GM10248 (cell line): ENCODE results near the gene CTNNBIP1.

ENCODE experiments used
- CTCF ChIA-PET: fragments of 300-600 bp; sonication (Branson Sonifier 250); formaldehyde crosslinking; extraction: SDS; loops from one replicate; lab custom pipeline; 2021; ENCODE audit warnings: antibody characterized with exemption; lab: Yijun Ruan, JAX
- POLR2A ChIA-PET: fragments of 350-650 bp; sonication (Branson Sonifier 250); formaldehyde crosslinking; extraction: SDS; loops from one replicate; lab custom pipeline; 2020; ENCODE audit warnings: antibody characterized with exemption; lab: Yijun Ruan, JAX
- DNase-seq: peaks from one replicate; pipeline ENCODE4 v3.0.0; 2012; ENCODE audit errors: extremely low spot score
- TF ChIP-seq, protein P1 (sequence below): IDR thresholded peaks from 2 replicates; pipeline ENCODE4 v1.5.1; 2012; ENCODE audit warnings: mild to moderate bottlenecking, low read depth; ENCODE audit errors: extremely low read depth, missing control alignments, control extremely low read depth

The CTNNBIP1 gene

DNA sequence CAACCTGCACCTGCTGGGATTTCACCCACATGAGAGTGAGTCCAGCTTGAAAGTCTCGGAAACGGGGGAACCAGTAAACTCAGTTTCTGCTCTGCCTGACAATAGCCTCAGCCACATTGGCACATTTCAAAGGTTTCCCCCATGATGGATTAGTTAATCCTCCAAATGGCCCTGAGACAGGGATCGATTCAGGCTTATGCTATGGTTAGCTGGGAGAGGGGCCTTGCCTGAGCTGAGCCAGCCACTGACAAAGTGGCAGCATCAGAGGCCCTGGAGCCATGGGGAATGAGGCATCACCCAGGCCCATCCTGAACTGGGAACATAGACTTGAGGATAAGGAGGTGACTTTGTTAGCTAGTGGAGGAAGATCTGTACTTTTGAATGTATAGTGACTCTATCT lies 83.5 kb downstream of the CTNNBIP1 start:
- POLR2A ChIA-PET: interaction anchor here (0.5 kb wide), 1 partner anchor 169 kb away, joined by 4 read pairs; no protein-coding TSS in a partner anchor
- DNase-seq: no peak
- CTCF ChIA-PET: interaction anchor here (1.2 to 1.6 kb wide), 5 partner anchors 20 to 124 kb away, joined by 3 to 4 read pairs (median 3); no protein-coding TSS in a partner anchor
- TF ChIP-seq, protein P1, sequence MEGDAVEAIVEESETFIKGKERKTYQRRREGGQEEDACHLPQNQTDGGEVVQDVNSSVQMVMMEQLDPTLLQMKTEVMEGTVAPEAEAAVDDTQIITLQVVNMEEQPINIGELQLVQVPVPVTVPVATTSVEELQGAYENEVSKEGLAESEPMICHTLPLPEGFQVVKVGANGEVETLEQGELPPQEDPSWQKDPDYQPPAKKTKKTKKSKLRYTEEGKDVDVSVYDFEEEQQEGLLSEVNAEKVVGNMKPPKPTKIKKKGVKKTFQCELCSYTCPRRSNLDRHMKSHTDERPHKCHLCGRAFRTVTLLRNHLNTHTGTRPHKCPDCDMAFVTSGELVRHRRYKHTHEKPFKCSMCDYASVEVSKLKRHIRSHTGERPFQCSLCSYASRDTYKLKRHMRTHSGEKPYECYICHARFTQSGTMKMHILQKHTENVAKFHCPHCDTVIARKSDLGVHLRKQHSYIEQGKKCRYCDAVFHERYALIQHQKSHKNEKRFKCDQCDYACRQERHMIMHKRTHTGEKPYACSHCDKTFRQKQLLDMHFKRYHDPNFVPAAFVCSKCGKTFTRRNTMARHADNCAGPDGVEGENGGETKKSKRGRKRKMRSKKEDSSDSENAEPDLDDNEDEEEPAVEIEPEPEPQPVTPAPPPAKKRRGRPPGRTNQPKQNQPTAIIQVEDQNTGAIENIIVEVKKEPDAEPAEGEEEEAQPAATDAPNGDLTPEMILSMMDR: no peak

DNA sequence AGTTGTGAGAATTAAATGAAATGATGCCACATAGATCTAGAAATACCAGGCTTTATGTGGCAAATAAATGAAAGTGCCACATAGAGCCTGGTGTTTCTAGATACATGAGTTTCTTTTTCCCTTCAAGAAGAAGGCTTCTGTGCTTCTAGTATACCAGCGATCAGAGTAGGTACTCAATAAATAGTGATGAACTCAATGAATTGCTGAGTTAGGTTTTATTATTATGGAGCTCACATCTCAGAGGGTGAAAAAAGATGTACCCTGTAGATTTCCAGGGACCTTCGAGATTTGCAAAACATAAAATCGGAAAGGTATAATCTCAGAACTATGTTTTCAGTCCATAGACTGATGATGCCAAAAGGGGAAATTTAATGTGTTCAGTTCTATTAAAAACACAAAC lies 84.0 kb downstream of the CTNNBIP1 start:
- CTCF ChIA-PET: interaction anchor here (1.2 to 1.6 kb wide), 5 partner anchors 21 to 125 kb away, joined by 3 to 4 read pairs (median 3); no protein-coding TSS in a partner anchor
- POLR2A ChIA-PET: interaction anchor here (0.5 kb wide), 1 partner anchor 168 kb away, joined by 4 read pairs; no protein-coding TSS in a partner anchor
- TF ChIP-seq, protein P1: no peak
- DNase-seq: no peak

DNA sequence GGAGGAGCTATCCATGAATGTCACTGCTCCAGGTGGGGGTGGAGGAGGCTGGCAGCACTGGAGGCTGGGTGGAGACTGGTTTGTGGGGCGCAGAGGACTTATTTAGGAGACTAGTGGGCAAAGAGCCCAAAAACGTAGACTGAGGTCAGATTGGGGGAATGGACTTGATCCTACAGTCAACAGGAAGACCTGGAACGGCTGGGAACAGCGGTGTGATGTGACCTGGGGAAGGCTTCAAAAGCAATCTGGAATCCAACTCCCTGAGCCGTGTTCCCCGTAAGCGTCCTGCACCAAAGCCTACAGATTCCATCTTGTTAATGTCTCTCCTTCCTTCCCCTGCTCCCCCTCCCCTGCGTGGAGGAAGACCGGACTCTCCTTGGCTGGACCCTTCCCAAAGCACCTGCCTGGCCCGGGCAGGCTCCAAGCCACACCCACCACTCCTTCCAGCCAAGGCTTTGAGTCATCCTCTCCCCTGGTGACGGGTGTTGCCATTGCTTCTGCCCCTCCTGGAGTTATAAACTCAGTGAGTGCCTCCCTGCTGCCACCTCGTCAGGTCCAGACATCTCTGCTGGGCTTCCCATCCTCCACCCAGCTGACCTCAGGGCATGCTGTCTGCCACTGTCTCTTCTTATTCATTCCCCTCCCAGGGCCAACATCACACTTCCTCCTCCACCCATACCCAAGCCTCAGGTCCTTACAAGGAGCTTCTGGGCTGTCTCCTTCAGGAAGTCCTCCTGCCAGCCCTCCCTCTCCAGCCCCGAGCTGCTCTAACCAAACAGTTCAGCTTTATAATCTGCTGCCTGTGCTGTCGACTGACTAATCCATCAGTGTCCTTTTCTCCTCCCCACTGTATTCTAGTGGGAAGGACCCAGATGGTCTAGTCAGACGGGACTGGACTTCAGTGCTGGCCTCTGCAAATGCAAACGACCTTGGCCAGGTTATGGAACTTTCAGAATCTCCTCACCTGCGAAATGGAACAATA lies 84.7 kb downstream of the CTNNBIP1 start:
- ChIA-PET CTCF (interaction anchor here (1.2 to 1.4 kb wide), 4 partner anchors 22 to 126 kb away, joined by 3 to 4 read pairs (median 3); no protein-coding TSS in a partner anchor), POLR2A (no interaction called here)
- TF ChIP-seq, protein P1: no peak
- no peak for DNase-seq

DNA sequence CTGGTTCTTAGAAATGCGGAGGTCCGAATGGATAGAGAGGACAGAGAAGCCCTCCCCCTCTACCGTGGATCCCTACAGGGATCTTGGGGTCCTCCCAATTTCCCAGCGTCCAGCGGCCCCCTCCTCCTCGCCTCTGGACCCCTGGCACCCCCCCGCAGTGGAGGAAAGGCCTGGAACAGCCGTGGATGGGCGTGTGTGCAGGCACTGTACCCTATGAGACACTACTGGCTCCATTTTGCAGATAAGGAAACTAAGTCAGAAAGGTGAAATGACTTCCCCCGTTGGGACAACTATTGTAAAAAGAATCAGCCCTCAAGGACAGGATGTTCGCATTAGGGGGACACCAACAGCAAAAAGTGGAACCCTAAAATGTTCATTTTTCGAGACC lies 85.4 kb downstream of the CTNNBIP1 start:
- DNase-seq: no peak
- ChIA-PET POLR2A (no interaction called here), CTCF (no interaction called here)
- TF ChIP-seq, protein P1: no peak

DNA sequence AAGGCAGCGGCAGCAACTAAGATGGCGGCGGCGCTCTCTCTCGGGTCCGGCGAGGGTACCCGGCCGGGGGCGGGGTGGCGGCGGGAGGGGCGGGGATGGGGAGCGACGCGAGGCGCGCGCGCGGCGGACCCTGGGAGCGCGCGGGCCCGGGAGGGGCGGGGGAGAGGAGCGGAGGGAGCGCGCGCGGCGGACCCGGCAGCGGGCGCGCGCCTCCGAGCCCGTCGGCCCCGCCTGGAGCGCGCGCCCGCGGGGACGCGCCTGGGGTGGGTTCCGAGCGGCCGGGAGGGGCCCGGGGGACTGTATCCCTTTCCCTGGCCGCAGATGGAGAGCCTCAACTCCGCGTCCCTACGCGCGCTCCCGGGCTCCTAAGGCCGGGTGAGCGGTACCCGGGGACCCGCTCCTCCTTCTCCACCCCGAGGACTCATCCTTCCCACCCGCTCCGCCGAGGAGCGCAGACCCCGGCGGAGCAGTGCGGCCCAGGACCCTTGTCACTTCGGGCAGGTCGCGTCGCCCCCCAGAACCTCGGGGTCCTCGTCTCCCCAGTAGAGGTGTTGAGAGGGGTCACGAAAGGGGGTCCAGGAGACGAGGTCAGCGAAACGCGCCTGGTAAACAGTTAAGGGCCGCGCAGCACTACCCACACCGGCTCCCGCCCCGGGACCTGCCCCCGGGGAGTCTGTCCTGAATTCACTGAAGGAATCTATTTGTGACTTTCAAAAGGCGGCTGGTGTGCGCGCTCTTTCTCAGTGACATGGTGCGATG lies 85.9 kb downstream of the CTNNBIP1 start, which contains the start of gene CLSTN1:
CLSTN1 (minus strand) TSS at position 23 of the 759 bp plus-strand sequence. CDS start 232 bp downstream, outside the sequence.
- TF ChIP-seq, protein P1: no peak
- DNase-seq: peak; percentile 95
- POLR2A ChIA-PET: no interaction called here
- CTCF ChIA-PET: no interaction called here

DNA sequence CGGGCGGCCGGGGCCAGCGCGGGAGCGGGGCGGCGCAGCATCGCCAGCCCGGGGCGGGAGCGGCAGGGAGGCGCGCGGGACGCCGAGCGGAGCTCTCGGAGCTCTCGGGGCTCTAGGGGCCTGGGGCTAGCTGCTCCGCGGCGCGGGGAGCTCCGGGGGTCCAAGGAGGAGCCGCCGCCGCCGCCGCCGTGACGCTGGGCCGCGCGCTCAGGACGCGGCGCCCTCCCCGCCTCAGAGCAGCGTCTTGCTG lies 86.5 kb downstream of the CTNNBIP1 start:
- TF ChIP-seq, protein P1: no peak
- CTCF ChIA-PET: no interaction called here
- no peak for DNase-seq
- POLR2A ChIA-PET: no interaction called here
